CD14-positive monocyte (primary cell): ENCODE results near the gene TBX3. TPM values are rescaled to one million over a fixed set of nuclear protein-coding genes. Genes with fewer than 3 reads are reported as not detected.

Source experiments
- DNase-seq, 3 donors: peaks; one replicate each; pipeline ENCODE4 v3.0.0-alpha.2; 2011 to 2022
- H2AFZ ChIP-seq: 2 replicates; pipeline ENCODE4 v1.6.0; 2012; ENCODE audit warnings: mild to moderate bottlenecking, low read depth, low read length, inconsistent platforms; ENCODE audit not compliant: insufficient read depth, poor library complexity, severe bottlenecking
- H3K27ac ChIP-seq, 2 donors: 1 replicate in 1 of 2; 2 replicates in 1 of 2; pipeline ENCODE4 v1.5.1; 2012 to 2013; ENCODE audit warnings: low read length in 2 of 2, control low read depth in 1 of 2, inconsistent platforms in 1 of 2, low read depth in 1 of 2, mild to moderate bottlenecking in 1 of 2
- H3K27me3 ChIP-seq, 2 donors: one replicate each; pipeline versions ENCODE4 v1.6.0 to v1.6.1; 2011 to 2013; ENCODE audit warnings: low read length in 2 of 2; ENCODE audit not compliant: control insufficient read depth in 2 of 2, insufficient read depth in 2 of 2
- H3K36me3 ChIP-seq, 2 donors: replicated peaks in 1 of 2; 1 replicate in 1 of 2; 2 replicates in 1 of 2; pipeline versions ENCODE4 v1.5.1 to v1.6.1; 2012 to 2013; ENCODE audit warnings: low read length in 2 of 2, control low read depth in 1 of 2, inconsistent platforms in 1 of 2, mild to moderate bottlenecking in 1 of 2; ENCODE audit not compliant: insufficient read depth in 2 of 2, control insufficient read depth in 1 of 2
- H3K4me1 ChIP-seq, 2 donors: 1 replicate in 1 of 2; 2 replicates in 1 of 2; pipeline versions ENCODE4 v1.5.1 to v1.6.1; 2012 to 2013; ENCODE audit warnings: low read length in 2 of 2, control low read depth in 1 of 2, inconsistent platforms in 1 of 2, mild to moderate bottlenecking in 1 of 2, moderate library complexity in 1 of 2; ENCODE audit not compliant: insufficient read depth in 2 of 2, control insufficient read depth in 1 of 2
- H3K4me2 ChIP-seq: replicated peaks from 2 replicates; pipeline ENCODE3; 2012; ENCODE audit warnings: low read length, moderate library complexity, mild to moderate bottlenecking; ENCODE audit not compliant: poor library complexity, severe bottlenecking; ENCODE audit errors: extremely low read depth
- H3K4me3 ChIP-seq, 3 experiments: fragments of 200-600 bp in 1 of 3; sonication (generic) in 1 of 3; replicated peaks in 1 of 3; 1 replicate in 2 of 3; 2 replicates in 1 of 3; pipeline ENCODE4 v1.5.1; 2011 to 2013; ENCODE audit warnings: low read length in 3 of 3, mild to moderate bottlenecking in 3 of 3, control low read depth in 2 of 3, low read depth in 2 of 3, inconsistent platforms in 1 of 3, moderate library complexity in 1 of 3
- H3K79me2 ChIP-seq: 2 replicates; pipeline ENCODE4 v1.6.0; 2012; ENCODE audit warnings: mild to moderate bottlenecking, control low read depth, inconsistent platforms, low read length, moderate library complexity; ENCODE audit not compliant: insufficient read depth
- H3K9ac ChIP-seq: 2 replicates; pipeline ENCODE4 v1.6.0; 2017; ENCODE audit warnings: low read length, mild to moderate bottlenecking; ENCODE audit not compliant: insufficient read depth, poor library complexity, severe bottlenecking
- H3K9me3 ChIP-seq, 2 donors: replicated peaks in 1 of 2; 1 replicate in 1 of 2; 2 replicates in 1 of 2; pipeline versions ENCODE4 v1.5.1 to v1.6.1; 2012 to 2013; ENCODE audit warnings: low read length in 2 of 2, control low read depth in 1 of 2; ENCODE audit not compliant: control insufficient read depth in 1 of 2, insufficient read depth in 1 of 2
- H4K20me1 ChIP-seq: 2 replicates; pipeline ENCODE4 v1.6.0; 2012; ENCODE audit warnings: mild to moderate bottlenecking, low read length, control low read depth, moderate library complexity; ENCODE audit not compliant: insufficient read depth
- H3K27ac Mint-ChIP-seq, 7 donors: one replicate each; pipeline ENCODE4 v1.8.0; 2020; ENCODE audit warnings: mild to moderate bottlenecking in 7 of 7, mixed read lengths in 7 of 7, moderate library complexity in 6 of 7, inconsistent platforms in 2 of 7
- H3K27me3 Mint-ChIP-seq, 3 donors: one replicate each; pipeline ENCODE4 v1.8.0; 2021 to 2022; ENCODE audit warnings: low read depth in 3 of 3, mild to moderate bottlenecking in 3 of 3, mixed read lengths in 3 of 3, moderate library complexity in 3 of 3, inconsistent platforms in 1 of 3
- H3K36me3 Mint-ChIP-seq, 2 donors: one replicate each; pipeline ENCODE4 v1.8.0; 2020; ENCODE audit warnings: mixed read lengths in 2 of 2, inconsistent platforms in 1 of 2, mild to moderate bottlenecking in 1 of 2
- H3K4me1 Mint-ChIP-seq: one replicate; pipeline ENCODE4 v1.8.0; 2020; ENCODE audit warnings: mild to moderate bottlenecking, mixed read lengths
- H3K4me3 Mint-ChIP-seq, 2 donors: one replicate each; pipeline ENCODE4 v1.8.0; 2020; ENCODE audit warnings: mild to moderate bottlenecking in 2 of 2, mixed read lengths in 2 of 2, moderate library complexity in 1 of 2
- H3K9me3 Mint-ChIP-seq, 7 donors: one replicate each; pipeline ENCODE4 v1.8.0; 2020 to 2022; ENCODE audit warnings: mixed read lengths in 7 of 7, mild to moderate bottlenecking in 6 of 7, moderate library complexity in 6 of 7, inconsistent platforms in 2 of 7
- WGBS: methylation state at CpG from one replicate; pipeline ENCODE4 v1.1.5; 2013; ENCODE audit warnings: missing lambda C conversion rate; ENCODE audit not compliant: insufficient coverage; 5-methylcytosine and 5-hydroxymethylcytosine counted together
- intact Hi-C, 2 donors: fragments of 100-400 bp; cut with micrococcal nuclease; formaldehyde crosslinking; loops; one replicate each; pipeline versions ENCODE4 v1.15.0 to v1.15.1; 2023
- polyA plus RNA-seq, 3 donors: library from polyadenylated mRNA; depleted of rRNA in 1 of 3; unstranded in 2 of 3; stranded (reverse) in 1 of 3; fragments of 300-500 nt in 2 of 3; fragments of >200 nt in 1 of 3; fragmentation: Illumina TruSeq in 2 of 3; gene quantifications; 1 replicate in 2 of 3; 2 replicates in 1 of 3; pipeline ENCODE4 v1.2.3, GENCODE V29; 2012 to 2021
- TF ChIP-seq, protein P1 (sequence below): fragments of 200-600 bp; IDR thresholded peaks from one replicate; pipeline ENCODE4 v1.8.0; 2022; ENCODE audit warnings: antibody characterized with exemption, mild to moderate bottlenecking

TBX3 gene
- polyA plus RNA-seq, 3 donors: 0.04 to 0.13 TPM; not detected in 1

DNA sequence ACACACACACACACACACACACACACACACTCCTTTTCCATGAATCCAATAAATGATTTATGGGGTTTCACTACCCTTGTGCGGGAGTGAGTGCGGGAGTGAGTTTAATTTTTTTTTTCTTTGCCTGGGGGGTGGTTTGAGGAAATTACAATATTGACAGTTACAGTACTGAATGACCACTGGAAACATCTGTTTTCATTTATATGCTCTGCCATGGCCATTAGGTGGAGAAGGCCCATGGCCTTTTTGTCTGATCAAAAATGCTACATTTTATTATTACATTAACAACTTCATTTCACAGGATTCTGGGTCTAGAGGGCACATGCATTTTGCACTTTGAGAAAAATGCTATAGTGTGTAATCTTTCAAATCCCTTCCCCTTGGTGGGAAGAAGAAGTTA lies 5.9 kb downstream of the TBX3 start:
- Histone ChIP-seq H3K79me2 (no peaks in the 10 kb centered on the region), H3K9ac (no peak overlapping the region), H3K4me1 (peaks cover 0 to 3% of the 10 kb centered on the region in 2 donors), H3K27ac (no peak overlapping the region), H4K20me1 (no peaks in the 10 kb centered on the region), H3K27me3 (peaks cover 81 to 96% of the 10 kb centered on the region in 2 donors), H3K9me3 (peaks cover 0 to 26% of the 10 kb centered on the region in 2 donors), H2AFZ (no peak overlapping the region), H3K4me3 (no peak overlapping the region), H3K4me2 (no peak overlapping the region), H3K36me3 (no peaks in the 10 kb centered on the region)
- Mint-ChIP-seq H3K27ac (no peak overlapping the region), H3K4me3 (no peak overlapping the region), H3K27me3 (peaks cover 82 to 96% (median 84%) of the 10 kb centered on the region in 3 donors), H3K4me1 (peaks cover 3% of the 10 kb centered on the region), H3K36me3 (peaks cover 1 to 2% of the 10 kb centered on the region in 2 donors), H3K9me3 (peaks cover 0 to 14% (median 7%) of the 10 kb centered on the region in 7 donors)
- TF ChIP-seq, protein P1, sequence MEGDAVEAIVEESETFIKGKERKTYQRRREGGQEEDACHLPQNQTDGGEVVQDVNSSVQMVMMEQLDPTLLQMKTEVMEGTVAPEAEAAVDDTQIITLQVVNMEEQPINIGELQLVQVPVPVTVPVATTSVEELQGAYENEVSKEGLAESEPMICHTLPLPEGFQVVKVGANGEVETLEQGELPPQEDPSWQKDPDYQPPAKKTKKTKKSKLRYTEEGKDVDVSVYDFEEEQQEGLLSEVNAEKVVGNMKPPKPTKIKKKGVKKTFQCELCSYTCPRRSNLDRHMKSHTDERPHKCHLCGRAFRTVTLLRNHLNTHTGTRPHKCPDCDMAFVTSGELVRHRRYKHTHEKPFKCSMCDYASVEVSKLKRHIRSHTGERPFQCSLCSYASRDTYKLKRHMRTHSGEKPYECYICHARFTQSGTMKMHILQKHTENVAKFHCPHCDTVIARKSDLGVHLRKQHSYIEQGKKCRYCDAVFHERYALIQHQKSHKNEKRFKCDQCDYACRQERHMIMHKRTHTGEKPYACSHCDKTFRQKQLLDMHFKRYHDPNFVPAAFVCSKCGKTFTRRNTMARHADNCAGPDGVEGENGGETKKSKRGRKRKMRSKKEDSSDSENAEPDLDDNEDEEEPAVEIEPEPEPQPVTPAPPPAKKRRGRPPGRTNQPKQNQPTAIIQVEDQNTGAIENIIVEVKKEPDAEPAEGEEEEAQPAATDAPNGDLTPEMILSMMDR: no peak
- intact Hi-C loops: no loop called here
- no CpG with 5 or more reads among the region's 2 CpGs for whole genome bisulfite sequencing
- no peak for DNase-seq

- peaks cover 0 to 18% (median 6%) of the 10 kb centered on the region in 7 donors for H3K9me3 Mint-ChIP-seq
- H3K27me3 Mint-ChIP-seq: peaks cover 82 to 96% (median 84%) of the 10 kb centered on the region in 3 donors
- no peak overlapping the region for H2AFZ ChIP-seq
- DNase-seq: no peak
- H3K4me1 ChIP-seq: no peaks in the 10 kb centered on the region
- no peak overlapping the region for H3K9ac ChIP-seq
- H3K36me3 ChIP-seq: no peaks in the 10 kb centered on the region
- no peaks in the 10 kb centered on the region for H3K79me2 ChIP-seq
- peak overlapping the region in 1 of 2 donors; percentile 3 for H3K4me3 Mint-ChIP-seq
- no peaks in the 10 kb centered on the region for H3K36me3 Mint-ChIP-seq
- TF ChIP-seq, protein P1: no peak
- no peak overlapping the region for H3K4me3 ChIP-seq
- no peak overlapping the region for H3K27ac Mint-ChIP-seq
- H3K27me3 ChIP-seq: peaks cover 81 to 95% of the 10 kb centered on the region in 2 donors
- H3K9me3 ChIP-seq: peaks cover 0 to 13% of the 10 kb centered on the region in 2 donors
- H4K20me1 ChIP-seq: no peaks in the 10 kb centered on the region
- WGBS: 71% methylated on average over 5 of the region's 6 CpGs
- H3K4me1 Mint-ChIP-seq: peaks cover 2% of the 10 kb centered on the region
- no peak overlapping the region for H3K4me2 ChIP-seq
- intact Hi-C loops: no loop called here
- H3K27ac ChIP-seq: no peak overlapping the region
Observed at GRCh38 chr12:114676142-114676741, 7.7 kb downstream of the TBX3 start.
